GM12878 (cell line): ENCODE measurements around the gene CD68. TPM values are rescaled to one million over a fixed set of nuclear protein-coding genes. Genes with fewer than 3 reads are reported as not detected.

ENCODE experiments used
- polyA plus RNA-seq, 11 experiments: library from polyadenylated mRNA; depleted of rRNA in 4 of 11; unstranded in 6 of 11; stranded (reverse) in 5 of 11; fragments of >200 nt; fragmentation: Nextera tagmentation in 4 of 11; fragmentation: Illumina TruSeq in 1 of 11; extraction: Ambion mirVana in 4 of 11; extraction: Trizol in 1 of 11; gene quantifications; 1 replicate in 1 of 11; 2 replicates in 10 of 11; pipeline versions ENCODE4 v1.2.1 to v1.2.3, GENCODE V29; 2011 to 2016; ENCODE audit warnings: inconsistent platforms in 2 of 11, missing spikeins in 2 of 11, low read depth in 1 of 11
- small RNA-seq: library from RNA; depleted of rRNA; stranded (forward); fragments of <200 nt; gene quantifications from one replicate; pipeline ENCODE3, GENCODE V24; 2014
- total RNA-seq, 4 experiments: library from RNA; depleted of rRNA in 3 of 4; stranded (reverse); fragments of >200 nt in 3 of 4; fragmentation: Illumina TruSeq in 1 of 4; extraction: Trizol in 1 of 4; gene quantifications; 2 replicates each; pipeline versions ENCODE4 v1.2.1 to v1.2.3, GENCODE V29; 2013 to 2021

The CD68 gene
- total and polyA plus RNA-seq, 10 of the 15 experiments (the other 5 are each of a cell fraction or from before 2014, with no cell fraction given) = 2.6 to 6.9 (median 3.8) TPM

Small RNAs within 50 kb of the gene (small RNA-seq; reads per million reads assigned to genes)
- gene CD68 (not detected), gene RF00019 (not detected), gene SNORA48 (not detected), gene SNORD10 (not detected)

Other genes starting within 250 kb of the CD68 start
Only the 7 nearest of the 29 such genes appear.
- gene TNFSF12, start 30.6 kb upstream of the CD68 start, total RNA-seq (2014; rRNA removed) = 4.3 and 5.8 TPM in 2 replicates
- gene TNFSF12, start 30.6 kb upstream of the CD68 start, total RNA-seq (2014; rRNA removed; fragmentation: Illumina TruSeq; extraction: Trizol) = 2.9 and 3.2 TPM in 2 replicates
- gene TNFSF12, start 30.6 kb upstream of the CD68 start, total RNA-seq (2021) = 6.7 and 7.0 TPM in 2 replicates
- 1.3 and 2.5 TPM in 2 replicates for gene TNFSF12, start 30.6 kb upstream of the CD68 start, polyA plus RNA-seq (2011; rRNA removed)
- 1.1 and 2.6 TPM in 2 replicates for gene TNFSF12, start 30.6 kb upstream of the CD68 start, polyA plus RNA-seq (2014; fragmentation: Illumina TruSeq; extraction: Trizol)
- under 1 TPM; 0.32 to 0.53 TPM for gene TNFSF12, start 30.6 kb upstream of the CD68 start, polyA plus RNA-seq (2014; fragmentation: Nextera tagmentation; extraction: Ambion mirVana)
- gene TNFSF12, start 30.6 kb upstream of the CD68 start, polyA plus RNA-seq (2014; rRNA removed) = 5.0 and 5.1 TPM in 2 replicates
- gene TNFSF12, start 30.6 kb upstream of the CD68 start, polyA plus RNA-seq (2016; fragmentation: Nextera tagmentation; extraction: Ambion mirVana) = 1 to 10 TPM; 1.2 to 1.6 TPM
- gene TNFSF13, start 20.9 kb upstream of the CD68 start, total RNA-seq (2014; rRNA removed) = 7.6 and 9.3 TPM in 2 replicates
- gene TNFSF13, start 20.9 kb upstream of the CD68 start, total RNA-seq (2014; rRNA removed; fragmentation: Illumina TruSeq; extraction: Trizol) = 6.0 and 6.1 TPM in 2 replicates
- gene TNFSF13, start 20.9 kb upstream of the CD68 start, total RNA-seq (2021) = 14.5 and 14.6 TPM in 2 replicates
- gene TNFSF13, start 20.9 kb upstream of the CD68 start, polyA plus RNA-seq (2011; rRNA removed) = 10.0 and 11.3 TPM in 2 replicates
- 10.0 and 10.8 TPM in 2 replicates for gene TNFSF13, start 20.9 kb upstream of the CD68 start, polyA plus RNA-seq (2014; fragmentation: Illumina TruSeq; extraction: Trizol)
- gene TNFSF13, start 20.9 kb upstream of the CD68 start, polyA plus RNA-seq (2014; fragmentation: Nextera tagmentation; extraction: Ambion mirVana) = under 1 TPM; 0.56 to 0.84 TPM
- 10.7 and 12.1 TPM in 2 replicates for gene TNFSF13, start 20.9 kb upstream of the CD68 start, polyA plus RNA-seq (2014; rRNA removed)
- 10 to 100 TPM in 1 of 2 experiments, 1 to 10 TPM in 1; 9.4 to 10.2 TPM for gene TNFSF13, start 20.9 kb upstream of the CD68 start, polyA plus RNA-seq (2016; fragmentation: Nextera tagmentation; extraction: Ambion mirVana)
- gene SENP3, start 17.7 kb upstream of the CD68 start, total RNA-seq (2014; rRNA removed) = 88.4 and 88.8 TPM in 2 replicates
- gene SENP3, start 17.7 kb upstream of the CD68 start, total RNA-seq (2014; rRNA removed; fragmentation: Illumina TruSeq; extraction: Trizol) = 77.5 and 78.4 TPM in 2 replicates
- gene SENP3, start 17.7 kb upstream of the CD68 start, total RNA-seq (2021) = 67.0 and 72.8 TPM in 2 replicates
- gene SENP3, start 17.7 kb upstream of the CD68 start, polyA plus RNA-seq (2011; rRNA removed) = 74.0 and 99.9 TPM in 2 replicates
- gene SENP3, start 17.7 kb upstream of the CD68 start, polyA plus RNA-seq (2014; fragmentation: Illumina TruSeq; extraction: Trizol) = 113 and 134 TPM in 2 replicates
- 1 to 10 TPM; 1.8 TPM for gene SENP3, start 17.7 kb upstream of the CD68 start, polyA plus RNA-seq (2014; fragmentation: Nextera tagmentation; extraction: Ambion mirVana)
- 78.3 and 81.9 TPM in 2 replicates for gene SENP3, start 17.7 kb upstream of the CD68 start, polyA plus RNA-seq (2014; rRNA removed)
- gene SENP3, start 17.7 kb upstream of the CD68 start, polyA plus RNA-seq (2016; fragmentation: Nextera tagmentation; extraction: Ambion mirVana) = 1 to 10 TPM; 5.1 to 6.5 TPM
- 91.5 and 95.2 TPM in 2 replicates for gene MPDU1, start 4.2 kb downstream of the CD68 start, total RNA-seq (2014; rRNA removed)
- 68.8 and 69.2 TPM in 2 replicates for gene MPDU1, start 4.2 kb downstream of the CD68 start, total RNA-seq (2014; rRNA removed; fragmentation: Illumina TruSeq; extraction: Trizol)
- gene MPDU1, start 4.2 kb downstream of the CD68 start, total RNA-seq (2021) = 44.3 and 52.7 TPM in 2 replicates
- gene MPDU1, start 4.2 kb downstream of the CD68 start, polyA plus RNA-seq (2011; rRNA removed) = 67.0 and 98.8 TPM in 2 replicates
- gene MPDU1, start 4.2 kb downstream of the CD68 start, polyA plus RNA-seq (2014; fragmentation: Illumina TruSeq; extraction: Trizol) = 130 and 138 TPM in 2 replicates
- 10 to 100 TPM in 1 of 2 experiments, 1 to 10 TPM in 1; 3.6 to 11.6 TPM for gene MPDU1, start 4.2 kb downstream of the CD68 start, polyA plus RNA-seq (2014; fragmentation: Nextera tagmentation; extraction: Ambion mirVana)
- 64.4 and 78.9 TPM in 2 replicates for gene MPDU1, start 4.2 kb downstream of the CD68 start, polyA plus RNA-seq (2014; rRNA removed)
- gene MPDU1, start 4.2 kb downstream of the CD68 start, polyA plus RNA-seq (2016; fragmentation: Nextera tagmentation; extraction: Ambion mirVana) = 10 to 100 TPM; 78.9 to 80.1 TPM
- 0.27 TPM in 1 of 2 replicates, not detected in the other for gene SOX15, start 10.5 kb downstream of the CD68 start, total RNA-seq (2014; rRNA removed)
- gene SOX15, start 10.5 kb downstream of the CD68 start, total RNA-seq (2014; rRNA removed; fragmentation: Illumina TruSeq; extraction: Trizol) = not detected in 2 replicates
- 0.19 and 0.28 TPM in 2 replicates for gene SOX15, start 10.5 kb downstream of the CD68 start, total RNA-seq (2021)
- 0.10 TPM in 1 of 2 replicates, not detected in the other for gene SOX15, start 10.5 kb downstream of the CD68 start, polyA plus RNA-seq (2011; rRNA removed)
- 0.07 TPM in 1 of 2 replicates, not detected in the other for gene SOX15, start 10.5 kb downstream of the CD68 start, polyA plus RNA-seq (2014; fragmentation: Illumina TruSeq; extraction: Trizol)
- gene SOX15, start 10.5 kb downstream of the CD68 start, polyA plus RNA-seq (2014; fragmentation: Nextera tagmentation; extraction: Ambion mirVana) = under 1 TPM; 0.06 to 0.09 TPM
- gene SOX15, start 10.5 kb downstream of the CD68 start, polyA plus RNA-seq (2014; rRNA removed) = 0.22 and 0.62 TPM in 2 replicates
- under 1 TPM; 0.25 to 0.53 TPM for gene SOX15, start 10.5 kb downstream of the CD68 start, polyA plus RNA-seq (2016; fragmentation: Nextera tagmentation; extraction: Ambion mirVana)
- gene FXR2, start 35.3 kb downstream of the CD68 start, total RNA-seq (2014; rRNA removed) = 24.5 and 31.6 TPM in 2 replicates
- 17.7 and 20.2 TPM in 2 replicates for gene FXR2, start 35.3 kb downstream of the CD68 start, total RNA-seq (2014; rRNA removed; fragmentation: Illumina TruSeq; extraction: Trizol)
- gene FXR2, start 35.3 kb downstream of the CD68 start, total RNA-seq (2021) = 26.3 and 29.6 TPM in 2 replicates
- 13.5 and 23.8 TPM in 2 replicates for gene FXR2, start 35.3 kb downstream of the CD68 start, polyA plus RNA-seq (2011; rRNA removed)
- 22.2 and 33.3 TPM in 2 replicates for gene FXR2, start 35.3 kb downstream of the CD68 start, polyA plus RNA-seq (2014; fragmentation: Illumina TruSeq; extraction: Trizol)
- 1 to 10 TPM; 1.6 to 4.6 TPM for gene FXR2, start 35.3 kb downstream of the CD68 start, polyA plus RNA-seq (2014; fragmentation: Nextera tagmentation; extraction: Ambion mirVana)
- 26.7 and 31.9 TPM in 2 replicates for gene FXR2, start 35.3 kb downstream of the CD68 start, polyA plus RNA-seq (2014; rRNA removed)
- gene FXR2, start 35.3 kb downstream of the CD68 start, polyA plus RNA-seq (2016; fragmentation: Nextera tagmentation; extraction: Ambion mirVana) = 1 to 10 TPM; 6.7 to 8.6 TPM
- 21.6 and 24.3 TPM in 2 replicates for gene SAT2, start 48.2 kb downstream of the CD68 start, total RNA-seq (2014; rRNA removed)
- gene SAT2, start 48.2 kb downstream of the CD68 start, total RNA-seq (2014; rRNA removed; fragmentation: Illumina TruSeq; extraction: Trizol) = 26.8 and 33.3 TPM in 2 replicates
- gene SAT2, start 48.2 kb downstream of the CD68 start, total RNA-seq (2021) = 38.5 and 38.8 TPM in 2 replicates
- gene SAT2, start 48.2 kb downstream of the CD68 start, polyA plus RNA-seq (2011; rRNA removed) = 19.7 and 22.7 TPM in 2 replicates
- gene SAT2, start 48.2 kb downstream of the CD68 start, polyA plus RNA-seq (2014; fragmentation: Illumina TruSeq; extraction: Trizol) = 31.6 and 41.8 TPM in 2 replicates
- 10 to 100 TPM; 14.6 to 31.5 TPM for gene SAT2, start 48.2 kb downstream of the CD68 start, polyA plus RNA-seq (2014; fragmentation: Nextera tagmentation; extraction: Ambion mirVana)
- 38.9 and 44.0 TPM in 2 replicates for gene SAT2, start 48.2 kb downstream of the CD68 start, polyA plus RNA-seq (2014; rRNA removed)
- 10 to 100 TPM; 21.4 to 23.8 TPM for gene SAT2, start 48.2 kb downstream of the CD68 start, polyA plus RNA-seq (2016; fragmentation: Nextera tagmentation; extraction: Ambion mirVana)